Activated CD4-positive, alpha-beta T cell treated with anti-CD3 and anti-CD28 coated beads, Interleukin-2, amount 50 U/mL, for 1 hour (primary cell): ENCODE measurements around the gene LINGO4.

Experiments
- DNase-seq: peaks from one replicate; pipeline ENCODE4 v3.0.0-alpha.2; 2020

The LINGO4 gene

DNA sequence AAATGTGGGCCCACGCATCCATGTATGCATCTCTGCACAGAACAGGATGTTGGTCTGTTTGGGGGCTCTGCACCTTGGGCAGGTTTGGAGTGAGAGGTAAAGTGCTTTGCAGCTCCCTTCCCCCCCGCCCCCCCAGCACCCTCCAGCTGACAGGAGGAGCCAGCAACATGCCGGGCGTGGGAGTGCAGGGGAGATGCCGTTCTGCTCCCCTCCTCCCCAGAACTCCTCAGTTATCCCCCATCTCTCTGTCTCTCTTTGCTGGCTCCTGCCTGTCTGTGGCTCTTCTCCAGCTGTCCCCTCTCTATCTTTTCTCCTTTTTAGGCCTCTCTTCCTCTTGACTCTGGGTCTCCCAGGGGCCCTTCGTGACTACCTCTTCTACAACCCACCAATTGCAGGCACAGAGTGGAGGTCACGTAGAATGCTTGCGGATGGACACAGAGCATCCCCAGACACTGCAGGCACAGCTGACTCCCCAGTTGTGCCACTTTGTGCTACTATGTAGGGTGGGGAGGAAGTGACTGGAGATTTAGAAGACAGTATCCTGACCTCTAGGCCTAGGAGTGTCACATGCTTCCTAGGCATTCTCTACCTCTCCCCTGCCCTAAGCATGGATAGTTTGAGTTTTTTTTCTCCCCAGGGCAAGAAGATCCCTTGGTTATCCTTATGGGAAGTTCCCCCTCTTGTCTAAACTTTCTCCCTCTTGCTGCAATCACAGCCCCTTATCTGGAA lies 28.1 kb upstream of the LINGO4 start:
- DNase-seq, result no peak

DNA sequence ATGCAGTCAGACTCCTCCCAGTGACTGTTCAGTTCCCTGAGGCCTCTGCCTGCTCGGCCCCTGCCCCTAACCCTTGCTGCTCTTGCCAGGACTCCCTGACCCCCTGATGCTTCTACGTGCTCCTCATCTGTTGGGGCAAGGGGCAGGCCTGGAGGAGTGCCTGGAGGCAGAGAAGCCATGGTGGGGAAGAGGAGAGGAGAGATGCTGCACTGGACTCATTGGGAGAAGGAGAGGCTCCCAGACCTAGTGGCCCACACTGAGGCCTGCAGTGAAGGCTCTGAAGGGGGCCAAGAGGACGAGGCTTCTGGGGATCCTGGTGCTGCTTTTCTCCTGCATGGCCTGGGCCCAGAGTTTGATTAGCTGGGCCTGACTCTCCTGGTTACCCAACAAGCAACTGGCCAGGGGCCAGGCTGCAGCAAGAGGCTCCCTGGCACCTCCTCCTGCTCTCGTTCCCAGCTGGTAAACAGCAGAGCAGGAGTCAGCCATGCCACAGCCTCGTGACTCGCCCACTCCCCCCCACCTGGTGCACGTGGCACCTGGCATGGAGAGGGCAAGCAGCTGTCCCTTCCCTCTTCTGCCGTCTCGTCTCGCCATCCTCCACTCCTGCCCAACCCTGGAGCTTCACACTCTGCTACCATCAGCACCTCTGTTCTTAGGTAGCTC lies 27.2 kb upstream of the LINGO4 start:
- no peak for DNase-seq

DNA sequence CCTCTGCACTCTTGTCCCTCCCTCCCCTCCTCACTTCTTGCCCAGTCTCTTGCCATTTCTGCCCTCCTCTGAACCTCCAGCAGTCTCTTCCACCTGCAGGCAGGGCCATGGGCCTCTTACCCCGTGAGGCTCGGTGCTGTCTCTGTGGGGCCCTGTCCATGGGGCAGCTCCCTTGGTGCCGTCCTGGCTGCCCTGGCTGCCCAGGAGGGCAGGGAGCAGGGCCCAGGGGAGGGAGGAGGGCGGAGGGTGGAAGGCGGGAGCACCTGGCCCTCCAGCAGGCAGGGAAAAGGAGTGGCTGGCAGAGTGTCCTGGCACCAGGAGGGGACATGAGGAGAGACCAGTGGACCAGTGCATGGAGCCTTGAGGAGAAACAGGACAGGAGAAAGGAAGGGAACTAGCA lies 26.4 kb upstream of the LINGO4 start, which contains the start of gene RORC:
TSS of gene RORC (minus strand) at position 198 of the 400 bp plus-strand sequence. CDS start at position 160, 38 bp downstream.
- DNase-seq, result no peak

DNA sequence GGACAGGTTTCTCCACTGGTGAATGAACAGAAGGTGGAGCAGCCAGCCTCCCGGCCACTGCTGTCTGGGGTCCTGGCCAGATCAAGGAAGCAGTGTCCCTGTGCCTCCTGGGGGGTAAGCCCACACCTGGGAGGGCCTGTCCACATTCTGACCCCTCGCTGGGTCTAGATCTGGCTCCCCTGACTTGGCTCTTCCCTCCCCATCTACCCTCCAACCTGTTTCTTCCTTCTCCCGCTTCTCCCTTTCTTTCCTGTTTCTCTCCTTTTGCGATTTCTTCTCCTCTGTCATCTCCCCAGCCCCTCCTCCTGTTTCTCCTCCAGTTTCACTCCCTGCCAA lies 26.0 kb upstream of the LINGO4 start:
- DNase-seq, result no peak

DNA sequence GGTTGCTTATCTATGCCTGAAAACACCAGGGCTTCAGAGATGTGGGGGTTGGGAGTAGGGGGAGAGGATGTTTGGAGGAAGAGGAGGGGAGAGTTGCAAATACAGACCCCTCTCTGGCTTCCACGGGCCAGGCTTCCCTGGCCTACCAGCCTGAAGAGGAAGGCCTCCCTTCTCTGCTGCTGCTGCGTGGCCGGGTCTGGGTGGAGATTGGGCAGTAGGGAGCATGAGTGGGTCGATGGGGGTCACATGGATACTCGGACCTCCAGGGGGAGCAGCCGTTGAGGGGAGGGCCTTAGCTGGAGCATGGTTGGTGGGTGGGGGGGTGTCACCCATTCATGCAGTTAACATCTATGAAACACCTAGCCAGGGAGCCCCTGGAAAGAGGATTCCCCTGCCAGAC lies 24.8 kb upstream of the LINGO4 start:
- DNase-seq, result no peak

DNA sequence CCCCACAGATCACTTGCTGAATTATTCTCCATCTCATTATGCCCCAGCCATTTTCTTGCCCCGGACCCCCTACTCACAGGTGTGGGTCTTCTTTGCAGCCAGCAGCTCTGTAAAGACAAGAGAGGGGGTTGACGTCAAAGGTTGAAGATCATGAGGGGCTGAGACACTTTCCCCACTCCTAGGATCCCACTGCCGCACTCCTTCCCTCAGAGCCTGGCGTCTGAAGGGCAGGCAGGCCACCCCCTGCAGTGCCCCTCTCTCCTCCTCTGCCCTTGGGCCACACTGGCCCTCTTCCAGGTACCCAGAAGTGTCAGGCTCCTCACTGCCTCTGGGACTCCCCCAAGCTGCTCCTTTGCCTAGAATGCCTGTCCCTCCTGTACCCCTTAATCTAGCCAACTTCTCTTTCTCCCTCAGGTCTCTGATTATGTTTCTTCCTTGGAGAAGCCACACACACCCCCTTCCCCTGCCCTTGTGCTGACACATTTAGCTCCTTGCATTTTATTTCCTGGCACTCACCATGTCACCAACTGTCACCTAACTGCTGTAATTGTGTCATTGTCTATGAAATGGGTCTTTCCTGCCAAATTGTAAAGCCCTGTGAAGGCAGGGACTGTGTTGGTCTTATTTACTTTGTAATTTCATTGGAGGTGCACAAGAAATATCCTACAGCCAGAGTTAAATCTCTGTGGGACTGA lies 24.3 kb upstream of the LINGO4 start:
- no peak for DNase-seq

DNA sequence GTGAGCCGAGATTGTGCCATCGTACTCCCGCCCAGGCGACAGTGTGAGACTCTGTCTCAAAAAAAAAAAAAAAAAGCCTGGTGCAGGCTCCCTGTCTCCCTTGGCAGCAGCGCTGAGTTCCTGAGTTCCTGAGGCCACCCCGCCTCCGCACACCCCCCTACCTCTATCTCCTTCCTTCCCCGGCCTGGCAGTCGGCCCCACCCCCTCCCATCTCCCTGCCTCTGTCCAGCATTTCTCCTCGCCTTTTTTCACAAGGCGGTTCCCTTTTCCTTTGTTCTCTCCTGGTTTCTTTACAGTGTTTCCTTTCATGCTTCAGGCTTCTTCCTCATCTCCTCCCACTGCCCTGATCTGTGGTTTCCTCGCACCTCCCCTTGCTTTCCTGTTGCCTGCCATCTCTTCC lies 23.7 kb upstream of the LINGO4 start:
- DNase-seq, result no peak

DNA sequence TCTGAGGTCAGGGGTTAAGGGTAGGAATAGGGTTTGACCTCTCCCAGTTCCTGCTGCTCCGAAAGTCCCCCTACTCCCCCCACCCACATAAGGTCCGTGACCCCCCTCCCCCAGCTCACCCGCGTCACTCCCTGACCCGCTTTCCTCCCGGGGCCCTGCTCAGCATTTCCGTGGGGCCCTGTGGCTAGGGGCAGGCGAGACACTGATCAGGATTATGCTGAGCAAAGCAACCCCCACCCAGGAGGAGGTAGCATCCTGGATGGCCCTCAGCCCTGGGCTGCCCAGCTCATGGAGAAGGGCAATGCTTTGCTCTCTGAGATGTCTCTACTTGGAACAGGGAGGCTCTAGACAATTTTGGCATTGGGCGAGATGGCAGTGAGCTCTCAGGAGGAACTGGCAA lies 22.6 kb upstream of the LINGO4 start:
- no peak for DNase-seq

DNA sequence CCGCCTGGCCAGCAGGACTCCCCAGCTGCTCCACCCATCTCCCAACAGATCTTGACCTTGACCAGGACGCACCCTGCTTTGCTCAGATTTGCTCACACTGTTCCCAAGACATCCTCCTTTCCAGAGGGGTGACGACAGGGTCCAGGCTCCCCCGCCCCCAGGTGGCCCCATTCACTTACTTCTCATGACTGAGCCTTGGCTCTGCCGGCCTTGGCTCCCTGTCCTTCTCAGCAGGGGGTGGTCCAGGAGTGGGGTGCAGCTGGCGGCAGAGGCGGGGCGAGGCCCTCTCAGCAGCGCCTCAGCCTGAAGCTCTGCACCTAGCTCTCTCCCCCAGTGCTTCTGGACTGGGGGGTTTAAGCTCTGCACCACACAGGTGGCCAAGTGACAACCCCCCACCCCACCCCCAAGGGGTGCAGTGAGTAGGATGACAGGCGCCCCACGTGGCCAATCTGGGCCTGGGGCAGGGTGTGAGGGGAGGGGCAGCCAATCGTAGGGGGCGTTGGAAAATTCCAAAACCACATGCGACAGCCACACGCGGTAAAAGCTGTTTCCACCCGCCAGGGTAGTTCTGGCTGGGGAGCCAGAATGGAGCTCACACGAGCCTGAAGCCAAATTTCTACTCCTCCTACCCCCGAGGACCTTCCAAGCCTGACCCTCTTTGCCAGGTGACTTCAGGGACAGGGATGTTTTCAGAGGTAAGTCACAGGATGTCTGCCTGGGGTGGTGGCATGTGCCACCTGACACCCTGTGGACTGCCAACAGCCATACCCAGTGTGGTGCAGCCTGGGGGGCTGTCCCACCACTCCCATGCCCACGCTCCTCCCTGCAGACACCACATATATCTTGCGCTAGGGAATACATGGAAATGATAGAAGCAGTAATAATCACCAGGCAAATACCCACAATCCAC lies 20.8 kb upstream of the LINGO4 start:
- DNase-seq, result peak; percentile 52

DNA sequence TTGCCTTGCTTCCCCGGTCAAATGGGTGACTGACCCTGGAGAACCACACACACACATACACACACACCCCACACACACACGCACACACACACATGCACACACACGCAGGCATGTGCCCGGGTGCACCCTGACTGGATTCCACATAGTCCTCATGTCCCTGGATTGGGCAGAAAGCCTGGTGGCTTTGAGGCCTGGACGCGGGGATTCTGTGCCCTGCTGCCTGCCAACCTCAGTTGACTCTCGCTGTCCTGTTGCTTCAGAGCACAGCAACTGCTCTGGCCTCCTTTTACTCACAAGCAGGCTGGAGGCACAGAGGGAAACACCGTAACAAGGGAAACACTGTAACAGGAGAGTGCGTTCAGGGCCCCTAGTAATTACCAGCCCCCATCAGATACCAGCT lies 20.0 kb upstream of the LINGO4 start:
- DNase-seq, result no peak

DNA sequence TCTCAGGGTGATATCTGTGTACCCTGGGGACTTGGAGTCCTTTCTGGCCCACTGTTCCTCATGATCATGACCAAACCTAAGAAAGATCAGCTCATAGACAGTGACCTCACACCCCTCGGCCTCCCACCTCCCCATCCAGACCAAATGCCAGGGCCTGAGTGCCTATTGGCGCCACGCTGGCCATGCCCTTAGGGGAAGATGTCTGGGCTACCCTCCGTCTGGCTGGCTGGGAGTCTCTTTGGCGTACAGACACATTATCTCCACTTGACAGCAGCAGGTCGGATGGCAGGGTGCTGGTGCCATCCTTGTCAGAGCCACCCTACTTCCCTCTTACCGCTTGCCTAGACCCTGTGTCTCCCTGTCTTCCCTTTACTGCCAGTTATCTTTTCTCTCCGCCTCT lies 18.0 kb upstream of the LINGO4 start:
- no peak for DNase-seq

DNA sequence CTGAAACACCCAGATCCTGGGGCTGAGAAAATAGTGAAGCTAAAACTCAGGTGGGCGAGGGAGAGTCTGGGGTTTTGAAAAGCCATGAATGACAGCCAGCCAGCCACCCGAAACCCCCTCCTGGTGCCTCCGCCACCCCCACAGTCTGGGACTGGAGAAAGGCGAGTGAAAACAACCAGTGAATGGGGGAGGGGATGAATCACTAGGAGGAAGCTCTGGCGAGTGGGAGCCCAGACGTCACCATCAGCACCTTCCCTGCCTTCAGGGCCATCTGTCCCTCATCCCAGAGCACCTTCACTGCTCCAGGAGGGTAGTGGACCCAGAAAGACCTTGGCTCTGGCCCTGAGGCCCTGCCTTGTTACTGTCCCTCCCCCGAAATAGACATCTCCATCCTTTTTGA lies 17.2 kb upstream of the LINGO4 start:
- DNase-seq, result no peak

DNA sequence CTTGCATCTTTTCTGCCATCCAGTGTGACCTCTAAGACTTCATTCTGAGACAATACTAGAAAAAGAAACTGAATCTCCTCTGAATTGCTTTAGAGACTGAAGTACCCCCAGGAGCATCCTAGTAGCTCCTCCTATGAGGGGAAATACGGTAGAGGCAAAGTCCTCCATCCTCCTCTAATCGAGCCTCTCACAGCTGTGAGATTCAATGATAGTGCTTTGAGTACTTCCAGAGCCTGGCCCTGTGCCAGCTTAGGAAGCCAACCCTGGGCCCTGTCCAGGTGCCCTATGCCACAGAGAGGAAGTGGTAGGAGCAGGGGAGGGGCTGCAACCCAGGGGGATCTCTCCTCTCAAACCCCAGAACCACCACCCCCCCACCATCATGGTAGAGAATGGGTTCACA lies 15.7 kb upstream of the LINGO4 start:
- DNase-seq, result no peak

DNA sequence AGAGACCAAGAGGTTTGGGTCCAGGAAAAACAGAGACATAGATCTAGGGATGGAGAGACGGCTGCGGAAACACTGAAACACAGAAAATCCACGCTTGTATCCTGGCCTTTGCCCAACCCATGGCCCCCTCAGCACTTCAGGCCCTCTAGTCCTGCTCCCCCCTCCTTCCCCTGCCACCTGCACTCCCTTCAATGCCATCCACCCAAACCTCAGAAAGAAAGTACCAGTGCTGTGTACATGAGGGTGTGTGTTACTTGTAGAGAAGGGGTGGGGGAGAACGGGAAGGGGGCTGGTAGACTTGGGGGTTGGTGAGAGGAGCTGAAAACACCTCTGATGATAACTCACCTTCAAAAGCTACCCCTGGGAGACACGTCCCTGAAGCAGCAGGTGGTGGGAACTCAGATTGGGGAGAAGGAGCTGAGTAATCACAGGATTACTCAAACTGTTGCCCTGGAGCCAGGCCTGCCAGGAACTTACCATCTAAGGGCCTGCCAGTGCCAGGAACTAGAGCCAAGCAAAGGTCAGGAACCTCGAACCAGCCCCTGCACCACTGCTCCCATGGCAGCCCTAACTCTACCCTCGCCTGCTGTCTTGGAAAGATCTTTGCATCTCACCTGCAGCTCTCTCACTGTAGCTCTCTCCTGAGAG lies 14.9 kb upstream of the LINGO4 start:
- DNase-seq, result no peak

DNA sequence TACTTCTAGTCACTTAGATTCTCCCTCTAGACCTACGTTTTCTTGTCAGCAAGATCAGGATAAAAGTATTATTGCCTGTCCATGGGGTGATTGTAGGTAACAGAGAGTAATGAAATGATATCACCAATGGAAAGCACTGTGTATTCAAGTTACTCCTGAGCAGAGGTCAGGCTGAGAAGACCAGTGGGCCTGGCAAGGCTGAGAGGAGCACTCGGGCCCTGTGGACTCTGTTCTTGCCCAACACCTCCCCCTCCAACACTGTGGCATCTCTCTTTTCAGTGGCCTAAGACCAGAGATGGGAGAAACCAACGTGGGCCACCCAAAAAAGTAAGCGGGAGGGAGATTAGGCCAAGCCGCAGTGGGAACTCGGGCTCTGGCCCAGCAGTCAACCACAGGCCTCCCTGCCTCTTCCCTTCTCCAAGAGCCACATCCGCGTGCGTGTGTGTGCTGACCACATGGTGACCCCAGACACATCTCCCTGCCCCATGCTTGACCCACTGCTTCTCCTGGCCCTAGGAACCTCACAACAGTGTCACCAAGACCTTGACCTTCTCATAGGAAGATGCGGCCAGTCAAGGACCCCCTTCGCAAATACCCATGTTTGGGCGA lies 14.1 kb upstream of the LINGO4 start:
- no peak for DNase-seq

DNA sequence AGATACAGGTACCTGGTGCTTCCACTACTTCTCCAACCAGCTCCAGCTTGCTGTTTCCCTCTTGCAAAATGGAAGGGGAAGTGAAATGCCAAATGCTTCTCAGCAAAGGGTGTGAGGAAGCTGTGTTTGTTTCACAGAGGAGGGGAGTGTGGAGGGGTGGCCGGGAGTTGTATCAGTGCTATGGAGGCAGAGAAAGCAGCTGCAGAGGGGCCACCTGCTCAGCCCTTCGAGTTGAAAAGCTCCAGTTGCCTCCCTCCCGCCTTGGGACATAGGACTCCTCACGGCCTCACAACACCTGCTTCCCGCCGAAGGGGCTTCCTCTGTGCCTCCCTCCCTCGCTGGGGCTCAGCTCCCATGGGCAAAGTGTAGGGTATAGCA lies 12.1 kb upstream of the LINGO4 start:
- DNase-seq, result no peak

DNA sequence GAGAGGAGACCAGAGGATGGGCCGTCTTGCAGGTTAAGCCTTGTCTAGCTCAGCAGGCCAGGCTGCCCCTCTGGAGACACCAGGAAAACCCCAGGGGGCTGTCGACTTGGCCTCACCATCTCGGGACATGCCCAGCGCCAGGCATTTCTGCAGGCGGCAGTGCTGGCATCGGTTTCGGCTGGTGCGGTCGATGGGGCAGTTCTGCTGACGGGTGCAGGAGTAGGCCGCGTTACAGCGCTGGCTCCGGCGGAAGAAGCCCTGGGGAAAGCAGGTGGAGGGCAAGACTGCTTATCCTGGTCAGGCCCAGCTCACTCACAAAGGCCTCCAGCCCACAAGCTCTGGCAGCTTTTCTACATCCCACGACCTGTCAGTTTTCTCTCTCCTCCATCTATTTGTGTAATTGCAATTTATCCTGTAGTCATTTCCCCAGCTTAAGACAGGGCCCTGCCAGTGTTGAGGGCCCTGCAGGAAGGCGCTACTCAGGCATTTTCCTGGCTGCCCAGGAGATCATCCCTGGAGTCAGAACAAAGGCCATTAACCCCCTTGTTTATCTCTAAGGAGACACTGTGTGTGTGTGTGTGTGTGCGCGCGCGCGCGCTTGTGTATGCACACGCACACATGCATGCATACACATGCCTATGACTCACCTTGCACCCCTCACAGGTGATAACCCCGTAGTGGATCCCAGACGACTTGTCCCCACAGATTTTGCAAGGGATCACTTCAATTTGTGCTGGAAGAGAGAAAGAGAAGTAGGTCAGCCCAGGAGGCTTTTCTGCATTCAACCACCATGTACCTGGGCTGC lies 11.5 kb upstream of the LINGO4 start:
- no peak for DNase-seq

DNA sequence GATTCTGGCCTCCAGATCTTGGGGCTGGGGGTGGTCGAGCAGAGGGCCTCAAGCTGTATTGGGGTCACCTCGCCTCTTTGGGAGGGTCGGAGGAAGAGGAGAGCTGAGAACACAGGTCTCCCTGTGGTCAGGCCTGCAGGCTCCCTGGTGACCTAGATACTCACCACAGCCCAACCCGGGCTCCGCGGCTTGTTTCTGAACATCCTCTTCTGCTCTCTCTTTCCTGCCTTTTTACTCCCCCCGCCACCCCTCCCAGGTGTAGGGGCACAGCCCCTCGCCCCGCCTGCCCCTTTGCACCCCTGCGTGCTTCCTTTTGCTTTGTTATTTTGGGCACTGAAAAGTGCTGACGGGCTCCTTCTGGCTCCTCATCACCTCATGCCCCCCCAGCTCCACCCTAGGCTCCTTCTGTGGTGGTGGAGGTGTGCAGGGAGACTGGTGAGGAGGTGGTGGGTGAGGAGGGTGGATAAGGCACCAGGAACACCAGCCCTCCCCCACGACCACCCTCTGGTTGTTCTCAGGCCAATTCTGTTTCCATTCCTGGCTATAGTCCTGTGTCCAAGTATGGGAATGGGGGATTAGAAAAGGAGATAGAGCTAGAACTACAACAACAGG lies 10.6 kb upstream of the LINGO4 start:
- DNase-seq, result no peak

DNA sequence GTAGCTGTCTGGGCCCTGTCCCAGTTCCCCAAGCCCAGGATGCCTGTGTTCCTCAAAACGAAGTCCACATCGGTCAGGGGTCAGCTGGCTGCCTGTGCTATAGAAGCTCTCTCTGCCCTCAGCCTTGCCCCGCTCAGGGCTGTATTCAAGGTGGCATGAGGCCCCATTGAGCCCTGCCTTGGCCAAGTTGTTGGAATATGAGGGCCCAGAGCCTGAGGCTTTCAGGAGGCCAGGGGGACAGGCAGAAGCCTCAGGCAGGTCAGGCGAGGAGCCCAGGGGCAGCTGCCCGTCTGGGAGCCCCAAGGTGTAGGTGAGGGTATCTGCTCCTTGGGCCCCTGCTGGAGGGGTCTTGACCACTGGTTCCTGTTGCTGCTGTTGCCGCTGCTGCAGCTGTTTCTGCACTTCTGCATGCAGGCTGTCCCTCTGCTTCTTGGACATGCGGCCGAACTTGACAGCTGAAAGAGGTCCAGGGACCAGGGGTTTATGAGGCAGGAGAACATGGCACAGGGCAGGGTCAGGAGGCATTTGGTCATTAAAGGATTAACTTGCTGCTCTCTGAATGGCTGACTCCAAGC lies 9.8 kb upstream of the LINGO4 start:
- DNase-seq, result no peak

DNA sequence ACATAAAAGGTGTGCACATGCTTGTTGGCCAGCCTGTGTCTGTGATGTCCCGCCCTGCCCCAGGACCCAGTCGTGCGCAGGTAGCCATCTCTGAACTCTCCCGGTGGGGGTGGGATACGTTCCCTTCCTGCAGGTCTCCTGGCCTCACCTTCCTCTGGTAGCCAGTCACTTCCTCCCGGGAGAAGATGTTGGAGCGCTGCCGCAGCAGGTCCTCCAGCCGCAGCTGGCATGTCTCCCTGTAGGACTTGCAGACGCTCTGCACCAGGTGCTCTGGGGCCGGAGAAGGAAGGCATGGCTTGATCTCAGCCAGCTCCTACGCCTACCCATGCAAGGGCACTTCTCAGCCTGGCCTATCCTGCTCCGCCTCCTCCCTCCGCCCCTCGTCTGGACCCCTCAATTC lies 9.2 kb upstream of the LINGO4 start:
- DNase-seq, result no peak
